ENCODE results near the gene KCNAB1.
"Not testable (repeated sequence)": the region's sequence is repeated elsewhere in the genome, so short reads cannot be mapped to it uniquely, and the experiment has no call there.

KCNAB1 gene

GRCh38 chr3:156216852-156217251 is 96.5 kb downstream of the KCNAB1 start:
- no peak for DNase-seq (ENCODE audit: low read depth in 1 of 2, low spot score in 1 of 2)

DNA sequence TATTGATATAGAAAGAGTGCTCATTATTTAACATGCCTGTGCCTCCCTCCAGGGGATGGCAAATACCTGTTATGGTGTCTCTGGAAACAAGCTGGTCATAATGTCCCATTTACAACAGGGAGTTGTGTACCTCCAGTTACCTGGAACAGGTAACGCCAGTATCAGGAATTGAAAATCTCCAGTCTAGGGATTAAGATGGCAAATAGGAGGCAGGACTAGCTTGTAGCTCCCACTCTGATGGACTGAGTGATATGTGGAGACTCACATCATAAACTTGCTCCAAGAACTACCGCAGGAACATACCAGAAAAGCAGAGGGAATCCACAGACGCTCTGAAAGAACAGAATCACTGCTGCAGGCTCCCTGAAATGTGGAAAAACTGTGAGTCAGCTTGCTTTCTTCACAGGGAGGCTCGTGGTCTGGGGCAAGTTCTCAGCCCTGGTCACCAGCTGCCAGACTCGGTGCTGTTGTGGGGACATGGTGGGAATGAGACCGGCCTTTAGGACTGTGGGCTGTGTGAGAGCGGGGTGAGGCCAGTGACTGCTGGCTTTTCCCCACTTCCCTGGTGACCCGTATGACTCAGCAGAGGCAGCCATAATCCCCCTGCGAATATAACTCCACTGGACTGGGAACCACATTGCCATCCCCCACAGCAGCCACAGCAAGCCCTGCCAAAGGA is 97.4 kb downstream of the KCNAB1 start:
- no peak for DNase-seq (ENCODE audit: low read depth in 1 of 2, low spot score in 1 of 2)

DNA sequence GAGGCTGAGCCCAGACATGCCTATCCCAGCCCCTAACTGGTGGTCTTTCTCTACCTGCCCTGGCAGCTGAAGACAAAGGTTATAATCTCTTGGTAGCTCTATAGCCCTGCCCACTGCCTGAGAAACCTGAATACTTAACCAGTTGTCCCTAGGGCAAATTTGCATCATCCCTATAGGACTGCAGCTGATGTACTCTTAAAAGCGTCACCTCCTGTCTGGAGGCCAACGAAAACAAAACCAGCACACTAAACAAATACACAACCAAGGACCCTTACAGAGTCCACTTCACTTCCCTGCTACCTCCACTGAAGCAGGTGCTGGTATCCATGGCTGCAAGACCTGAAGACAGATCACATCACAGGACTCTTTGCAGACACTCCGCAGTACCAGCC is 98.0 kb downstream of the KCNAB1 start:
- DNase-seq (ENCODE audit: low read depth in 1 of 2, low spot score in 1 of 2), result no peak

- DNase-seq (ENCODE audit: low read depth in 1 of 2, low spot score in 1 of 2), result not testable (repeated sequence)
Measured at GRCh38 chr3:156222381-156222780, 102.0 kb downstream of the KCNAB1 start.

- not testable (repeated sequence) for DNase-seq (ENCODE audit: low read depth in 1 of 2, low spot score in 1 of 2)
Measured at GRCh38 chr3:156224046-156224445, 103.7 kb downstream of the KCNAB1 start.

DNA sequence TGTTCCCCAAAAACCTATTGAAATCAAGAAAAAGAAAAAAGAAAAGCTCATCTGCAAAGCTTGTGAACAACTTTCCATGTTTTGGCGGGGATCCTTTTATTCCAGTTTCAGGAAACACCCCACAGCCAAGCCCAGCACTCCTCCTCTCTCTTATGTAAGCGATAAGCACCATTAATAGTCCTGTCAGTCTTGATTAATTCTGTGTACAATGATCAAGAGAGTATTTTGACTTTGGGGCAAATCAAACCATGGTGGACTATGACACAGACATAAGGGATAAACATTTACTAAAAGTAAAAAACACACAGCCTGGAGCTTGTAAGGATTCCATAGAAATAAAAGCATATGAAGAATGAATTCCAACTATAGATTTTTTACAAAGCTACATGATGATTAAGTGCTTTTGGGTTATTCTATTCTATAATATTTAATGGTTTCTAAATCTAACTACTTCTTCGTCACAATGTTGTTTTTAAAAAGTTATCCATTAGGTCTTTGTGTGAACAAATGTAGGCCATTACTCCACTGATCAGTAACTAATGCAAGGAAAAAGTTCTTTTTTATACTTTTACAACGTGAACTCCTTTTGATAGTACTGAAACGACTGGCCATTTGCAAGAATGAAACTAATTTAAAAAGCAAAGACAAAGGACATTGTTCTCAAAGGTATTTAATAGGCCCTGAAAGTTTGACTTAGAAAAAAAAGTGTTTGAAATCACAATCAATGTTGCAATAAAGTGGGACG is 106.5 kb downstream of the KCNAB1 start:
- DNase-seq (ENCODE audit: low read depth in 1 of 2, low spot score in 1 of 2), result no peak

- no peak for DNase-seq (ENCODE audit: low read depth in 1 of 2, low spot score in 1 of 2)
Measured at GRCh38 chr3:156227704-156228103, 107.3 kb downstream of the KCNAB1 start.

DNA sequence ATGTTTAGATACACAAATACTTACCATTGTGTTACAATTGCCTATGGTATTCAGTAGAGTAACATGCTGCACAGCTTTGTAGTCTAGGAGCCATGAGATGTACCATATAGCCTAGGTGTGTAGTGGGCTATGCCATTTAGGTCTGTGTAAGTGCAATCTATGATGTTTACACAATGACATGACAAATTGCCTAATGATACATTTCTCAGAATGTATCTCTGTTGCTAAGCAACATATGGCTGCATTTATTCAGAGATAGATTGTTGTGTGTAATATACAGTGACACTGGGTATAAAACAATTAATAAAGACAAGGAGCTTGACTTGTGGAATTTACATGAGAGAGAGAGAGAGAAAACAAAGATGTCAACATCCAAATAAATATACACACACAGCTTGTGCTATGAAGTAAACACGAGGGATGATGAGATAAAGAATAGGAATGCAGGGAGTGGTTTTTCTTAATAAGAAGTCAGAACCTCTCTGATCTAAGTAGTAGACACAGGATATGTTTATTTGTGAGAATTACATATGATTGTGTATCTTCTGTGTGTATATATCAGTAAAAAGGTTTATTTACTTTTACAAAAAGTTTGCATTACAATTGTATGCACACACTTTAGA is 110.0 kb downstream of the KCNAB1 start:
- no peak for DNase-seq (ENCODE audit: low read depth in 1 of 2, low spot score in 1 of 2)

- DNase-seq (ENCODE audit: low read depth in 1 of 2, low spot score in 1 of 2), result not testable (repeated sequence)
Measured at GRCh38 chr3:156231221-156231620, 110.8 kb downstream of the KCNAB1 start.

GRCh38 chr3:156233876-156234275 is 113.5 kb downstream of the KCNAB1 start:
- no peak for DNase-seq (ENCODE audit: low read depth in 1 of 2, low spot score in 1 of 2)

DNA sequence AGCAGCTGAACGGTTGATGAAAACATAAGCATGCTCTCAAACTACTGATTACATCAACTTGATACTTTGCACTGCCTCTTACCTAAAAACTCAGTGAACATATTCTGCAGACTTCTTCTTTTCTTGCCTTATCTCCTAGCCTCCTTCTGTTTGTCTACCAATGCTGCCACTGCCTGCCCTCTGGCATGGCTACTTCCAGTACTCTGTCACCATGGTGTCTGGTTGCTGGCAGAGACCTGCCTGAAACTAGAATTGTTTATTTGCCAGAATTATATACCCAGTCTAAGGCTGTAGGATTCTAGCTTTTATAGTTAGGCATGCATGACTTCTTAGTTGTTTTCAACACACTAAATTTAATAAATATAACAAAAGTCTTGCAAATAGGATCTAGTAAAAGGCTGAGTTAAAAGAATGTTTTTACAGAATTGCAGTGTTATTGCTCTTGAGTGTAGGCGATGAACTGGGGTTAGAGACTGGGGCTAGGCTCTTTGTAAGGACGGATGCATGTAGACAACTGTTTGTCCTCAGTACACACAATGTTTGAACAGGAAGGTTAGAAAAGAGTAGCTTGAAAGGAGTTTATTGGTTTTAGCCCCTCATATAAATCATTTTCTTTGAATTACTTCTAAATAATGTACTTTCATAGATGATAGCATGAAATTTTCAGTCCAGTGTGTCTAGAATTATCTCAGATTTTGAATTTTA is 116.3 kb downstream of the KCNAB1 start:
- DNase-seq (ENCODE audit: low read depth in 1 of 2, low spot score in 1 of 2), result no peak

GRCh38 chr3:156240642-156241041 is 120.3 kb downstream of the KCNAB1 start:
- DNase-seq (ENCODE audit: low read depth in 1 of 2, low spot score in 1 of 2), result no peak

DNA sequence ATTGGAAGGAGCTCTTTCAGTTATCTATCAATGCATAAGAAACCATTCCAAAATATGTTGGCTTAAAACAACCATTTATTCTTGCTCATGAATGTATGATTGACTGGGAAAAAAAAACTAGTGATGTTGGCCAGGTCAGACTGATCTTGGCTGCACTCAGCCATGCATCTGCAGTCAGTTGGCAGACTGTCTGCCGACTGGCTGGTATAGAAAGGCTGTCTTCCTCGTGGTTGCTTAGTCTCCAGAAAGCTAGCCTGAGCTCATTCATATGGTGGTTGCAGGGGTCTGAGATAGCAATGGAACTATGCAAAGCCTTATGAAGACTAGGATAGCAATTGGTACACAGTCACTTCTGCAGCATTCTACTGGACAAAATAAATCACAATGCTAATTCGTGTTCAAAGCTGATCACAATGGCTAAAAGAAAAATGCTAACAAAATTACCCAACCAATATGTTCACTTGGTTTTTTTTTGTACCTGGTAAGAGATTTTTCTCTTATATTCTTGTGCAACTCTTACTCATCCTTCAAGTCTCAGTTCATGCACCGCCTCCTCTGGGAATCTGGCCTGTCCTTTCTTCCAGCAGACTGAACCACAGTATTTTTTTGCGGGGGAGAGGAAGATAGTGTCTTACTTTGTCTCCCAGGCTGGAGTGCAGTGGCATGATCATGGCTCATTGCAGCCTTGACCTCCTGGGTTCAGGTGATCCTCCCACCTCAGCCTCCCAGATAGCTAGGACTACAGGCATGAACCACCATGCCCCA is 126.8 kb downstream of the KCNAB1 start:
- DNase-seq (ENCODE audit: low read depth in 1 of 2, low spot score in 1 of 2), result no peak

DNA sequence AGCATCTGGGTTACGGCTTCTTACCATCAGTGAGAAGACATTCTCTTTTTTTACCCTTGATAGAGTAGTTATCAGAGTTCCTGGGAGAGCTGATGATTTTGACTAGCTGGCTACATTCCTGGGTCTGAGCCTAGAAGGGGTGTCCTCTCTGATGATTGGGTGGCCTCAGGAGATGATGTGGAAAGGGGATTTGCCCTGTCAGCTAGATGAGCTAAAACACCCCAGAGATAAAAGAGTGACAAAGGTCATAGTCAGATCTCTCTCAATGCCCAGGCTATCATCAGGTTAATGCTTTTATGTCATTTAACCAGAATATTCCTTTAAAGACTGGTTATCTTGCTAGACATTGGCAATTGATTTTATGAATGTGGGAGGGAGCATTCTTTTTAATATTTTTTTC is 130.2 kb downstream of the KCNAB1 start:
- no peak for DNase-seq (ENCODE audit: low read depth in 1 of 2, low spot score in 1 of 2)

GRCh38 chr3:156251424-156251823 is 131.0 kb downstream of the KCNAB1 start:
- DNase-seq (ENCODE audit: low read depth in 1 of 2, low spot score in 1 of 2), result no peak

GRCh38 chr3:156252656-156253055 is 132.3 kb downstream of the KCNAB1 start:
- DNase-seq (ENCODE audit: low read depth in 1 of 2, low spot score in 1 of 2), result no peak

DNA sequence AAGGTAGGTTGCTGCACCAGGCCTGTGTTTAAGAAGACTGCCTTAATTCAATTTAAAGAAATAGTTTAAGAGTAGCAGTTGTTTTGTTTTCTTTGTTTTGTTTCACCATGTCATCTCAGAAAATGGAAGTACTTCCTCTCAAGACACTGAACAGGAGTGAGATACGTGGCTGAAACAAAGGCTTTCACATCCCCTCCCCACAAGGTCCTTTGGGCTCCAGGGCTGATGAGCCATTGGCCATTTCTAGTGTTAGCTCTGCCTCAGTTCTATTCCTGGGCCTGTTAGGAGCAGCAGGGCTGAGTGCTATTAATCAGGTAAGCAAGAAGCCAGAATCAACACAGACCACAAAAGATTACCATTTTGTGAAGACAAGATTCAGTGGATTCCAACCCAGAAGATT is 132.8 kb downstream of the KCNAB1 start:
- DNase-seq (ENCODE audit: low read depth in 1 of 2, low spot score in 1 of 2), result no peak

- no peak for DNase-seq (ENCODE audit: low read depth in 1 of 2, low spot score in 1 of 2)
Measured at GRCh38 chr3:156256256-156256655, 135.9 kb downstream of the KCNAB1 start.

DNA sequence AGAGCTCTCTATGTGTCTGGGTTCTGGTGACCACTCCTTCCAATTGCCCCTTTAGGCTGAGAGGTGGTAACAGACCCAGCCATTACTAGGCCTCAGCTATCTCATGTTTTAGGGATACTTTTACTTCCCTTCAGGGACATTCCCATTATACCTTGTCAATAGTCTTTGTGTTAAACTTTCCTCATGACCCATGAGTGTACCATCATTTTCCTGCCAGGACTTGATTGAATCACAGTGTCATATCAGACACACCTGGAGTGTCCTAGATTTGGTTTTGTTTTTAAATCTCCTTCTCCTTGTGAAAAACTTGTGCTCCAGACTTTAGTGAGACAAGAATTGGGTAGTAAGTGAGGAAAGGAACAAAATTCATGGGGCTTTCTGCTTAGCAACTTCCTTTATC is 136.6 kb downstream of the KCNAB1 start:
- no peak for DNase-seq (ENCODE audit: low read depth in 1 of 2, low spot score in 1 of 2)

- no peak for DNase-seq (ENCODE audit: low read depth in 1 of 2, low spot score in 1 of 2)
Measured at GRCh38 chr3:156258301-156258700, 137.9 kb downstream of the KCNAB1 start.

- no peak for DNase-seq (ENCODE audit: low read depth in 1 of 2, low spot score in 1 of 2)
Measured at GRCh38 chr3:156259896-156260295, 139.5 kb downstream of the KCNAB1 start.
